ENCODE measurements around the gene FAM110C.
"Not testable (repeated sequence)": the region's sequence is repeated elsewhere in the genome, so short reads cannot be mapped to it uniquely, and the experiment has no call there.

DNA sequence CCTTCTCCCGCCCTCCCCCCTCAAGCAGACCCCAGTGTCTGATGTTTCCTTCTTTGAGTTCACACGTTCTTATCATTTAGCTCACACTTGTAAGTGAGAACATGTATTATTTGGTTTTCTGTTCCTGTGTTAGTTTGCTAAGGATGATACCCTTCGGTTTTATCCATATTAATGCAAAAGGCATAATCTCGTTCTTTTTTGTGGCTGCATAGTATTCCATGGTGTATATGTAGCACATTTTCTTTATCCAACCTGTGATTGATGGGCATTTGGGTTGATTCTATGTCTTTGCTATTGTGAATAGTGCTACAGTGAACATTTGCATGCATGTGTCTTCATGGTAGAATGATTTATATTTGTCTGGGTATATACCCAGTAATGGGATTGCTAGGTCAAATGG lies 24.1 kb downstream of the FAM110C start:
- TF ChIP-seq, protein P1, sequence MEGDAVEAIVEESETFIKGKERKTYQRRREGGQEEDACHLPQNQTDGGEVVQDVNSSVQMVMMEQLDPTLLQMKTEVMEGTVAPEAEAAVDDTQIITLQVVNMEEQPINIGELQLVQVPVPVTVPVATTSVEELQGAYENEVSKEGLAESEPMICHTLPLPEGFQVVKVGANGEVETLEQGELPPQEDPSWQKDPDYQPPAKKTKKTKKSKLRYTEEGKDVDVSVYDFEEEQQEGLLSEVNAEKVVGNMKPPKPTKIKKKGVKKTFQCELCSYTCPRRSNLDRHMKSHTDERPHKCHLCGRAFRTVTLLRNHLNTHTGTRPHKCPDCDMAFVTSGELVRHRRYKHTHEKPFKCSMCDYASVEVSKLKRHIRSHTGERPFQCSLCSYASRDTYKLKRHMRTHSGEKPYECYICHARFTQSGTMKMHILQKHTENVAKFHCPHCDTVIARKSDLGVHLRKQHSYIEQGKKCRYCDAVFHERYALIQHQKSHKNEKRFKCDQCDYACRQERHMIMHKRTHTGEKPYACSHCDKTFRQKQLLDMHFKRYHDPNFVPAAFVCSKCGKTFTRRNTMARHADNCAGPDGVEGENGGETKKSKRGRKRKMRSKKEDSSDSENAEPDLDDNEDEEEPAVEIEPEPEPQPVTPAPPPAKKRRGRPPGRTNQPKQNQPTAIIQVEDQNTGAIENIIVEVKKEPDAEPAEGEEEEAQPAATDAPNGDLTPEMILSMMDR (IDR thresholded peaks at IDR 0.05; ENCODE audit: poor library complexity, severe bottlenecking) = not testable (repeated sequence)
- TF ChIP-seq SMC3 (conservative IDR thresholded peaks at IDR 0.05; ENCODE audit: poor library complexity); POLR2AphosphoS5 (IDR thresholded peaks at IDR 0.05); REST (IDR thresholded peaks at IDR 0.05; ENCODE audit: borderline replicate concordance); RAD21 (conservative IDR thresholded peaks at IDR 0.05); TAF1 (IDR thresholded peaks at IDR 0.05; ENCODE audit: low read depth): not testable (repeated sequence)

Measured in neural cell (in vitro differentiated cells).